GM11168 (cell line): ENCODE measurements around the gene PRMT7.

Experiments used
- in situ Hi-C: fragments of 300-500 bp; cut with MboI; formaldehyde crosslinking; loops from one replicate; pipeline ENCODE4 v1.12.0; 2022; ENCODE audit warnings: low sequenced_read_pairs; ENCODE audit not compliant: unreplicated experiment

PRMT7 gene

GRCh38 chr16:68299571-68300453 is 11.0 kb upstream of the PRMT7 start:
- in situ Hi-C loops: no loop called here

DNA sequence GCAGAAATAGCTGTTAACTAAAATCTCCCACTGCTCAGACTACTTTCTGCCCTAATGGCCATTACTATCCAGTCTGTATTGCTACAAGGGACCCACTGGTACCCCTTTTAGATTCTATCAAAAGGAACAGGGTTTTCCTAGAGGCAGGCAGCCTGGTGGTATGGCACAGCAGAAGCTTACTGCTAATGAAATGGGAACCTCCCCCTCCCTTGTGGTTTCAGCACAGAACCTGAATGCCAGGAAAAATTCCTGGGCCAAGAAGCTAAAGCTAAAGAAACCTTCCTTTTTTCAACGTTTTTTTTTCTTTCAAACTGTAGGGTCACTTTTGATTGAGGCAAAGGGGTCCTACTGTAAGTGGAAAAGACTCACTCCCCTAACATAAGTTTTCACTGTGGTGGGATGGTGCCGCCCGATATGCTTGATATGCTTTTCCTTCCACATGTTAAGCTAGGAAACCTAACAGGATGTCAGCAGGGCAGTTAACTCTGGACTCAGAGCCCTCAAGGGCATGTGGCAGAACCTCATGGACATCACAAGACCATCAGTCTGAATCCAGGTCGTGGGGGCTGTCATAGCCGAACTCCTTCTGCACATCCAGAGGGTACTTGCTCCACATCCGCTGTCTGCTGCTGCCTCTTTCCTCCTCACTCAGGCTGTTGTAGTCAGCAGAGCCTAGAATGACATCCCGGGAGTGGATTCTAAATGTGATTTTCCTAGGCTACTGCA is 9.9 kb upstream of the PRMT7 start:
- in situ Hi-C loops: no loop called here

- in situ Hi-C loops: no loop called here
Measured at GRCh38 chr16:68306633-68307032, 4.2 kb upstream of the PRMT7 start.

DNA sequence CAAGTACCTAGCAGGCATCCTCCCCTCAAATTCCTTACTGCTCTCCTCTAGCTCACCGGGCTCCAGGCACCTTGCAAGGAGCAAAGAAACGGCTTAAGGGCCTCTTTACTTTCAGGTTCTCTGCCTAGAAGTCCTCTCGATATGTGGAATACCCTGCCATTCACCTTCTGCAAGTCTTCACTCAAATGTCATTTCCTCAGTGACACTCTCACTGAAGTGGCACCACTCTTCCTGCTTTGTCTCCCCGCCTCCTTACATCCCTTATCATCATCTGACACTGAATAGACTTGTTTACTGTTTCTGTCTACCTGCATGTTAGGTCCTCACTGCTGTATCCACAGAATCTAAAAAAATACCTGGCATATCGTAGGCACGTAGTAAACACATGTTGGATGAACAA is 1.0 kb upstream of the PRMT7 start:
- in situ Hi-C loops: loop anchor here (5.0 kb wide), 1 partner anchor 52 kb away; no protein-coding TSS in a partner anchor

DNA sequence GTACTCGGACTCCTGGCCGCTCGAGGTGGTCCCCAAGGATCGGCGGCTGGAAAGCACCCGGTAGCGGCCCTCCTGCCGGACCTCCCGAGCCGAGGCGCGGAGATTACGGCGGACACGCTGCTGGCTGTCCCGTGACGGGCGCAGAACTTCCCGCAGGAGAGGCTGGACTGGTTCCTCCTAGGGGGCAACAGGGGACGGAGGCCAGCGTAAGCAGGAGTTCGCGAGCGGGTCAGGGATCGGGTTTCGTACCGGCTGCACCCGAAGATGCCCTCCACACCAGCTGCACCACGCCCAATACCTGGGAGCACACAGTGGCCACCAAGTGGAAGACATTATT is 414 bp upstream of the PRMT7 start:
- in situ Hi-C loops: loop anchor here (5.0 kb wide), 1 partner anchor 53 kb away; no protein-coding TSS in a partner anchor

DNA sequence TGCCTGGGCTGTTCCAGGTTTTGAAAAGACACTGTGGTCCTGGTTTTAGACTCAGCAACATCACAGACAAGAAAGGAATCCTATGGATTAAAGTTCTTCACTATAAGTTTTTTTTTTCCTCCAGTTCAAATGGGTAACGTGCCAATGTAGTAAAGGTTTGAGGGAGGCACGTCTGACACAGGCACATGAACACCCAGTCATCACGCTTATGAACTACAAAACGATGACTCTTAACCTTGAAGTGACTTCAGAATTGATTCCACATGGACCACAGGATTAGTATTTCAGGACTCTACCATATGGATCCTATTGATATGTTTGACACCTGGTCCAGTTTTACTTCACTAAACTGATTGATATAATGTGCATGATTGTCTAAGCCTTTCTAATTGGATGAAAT is 2.3 kb downstream of the PRMT7 start:
- in situ Hi-C loops: loop anchor here (5.0 kb wide), 1 partner anchor 56 kb away; no protein-coding TSS in a partner anchor

DNA sequence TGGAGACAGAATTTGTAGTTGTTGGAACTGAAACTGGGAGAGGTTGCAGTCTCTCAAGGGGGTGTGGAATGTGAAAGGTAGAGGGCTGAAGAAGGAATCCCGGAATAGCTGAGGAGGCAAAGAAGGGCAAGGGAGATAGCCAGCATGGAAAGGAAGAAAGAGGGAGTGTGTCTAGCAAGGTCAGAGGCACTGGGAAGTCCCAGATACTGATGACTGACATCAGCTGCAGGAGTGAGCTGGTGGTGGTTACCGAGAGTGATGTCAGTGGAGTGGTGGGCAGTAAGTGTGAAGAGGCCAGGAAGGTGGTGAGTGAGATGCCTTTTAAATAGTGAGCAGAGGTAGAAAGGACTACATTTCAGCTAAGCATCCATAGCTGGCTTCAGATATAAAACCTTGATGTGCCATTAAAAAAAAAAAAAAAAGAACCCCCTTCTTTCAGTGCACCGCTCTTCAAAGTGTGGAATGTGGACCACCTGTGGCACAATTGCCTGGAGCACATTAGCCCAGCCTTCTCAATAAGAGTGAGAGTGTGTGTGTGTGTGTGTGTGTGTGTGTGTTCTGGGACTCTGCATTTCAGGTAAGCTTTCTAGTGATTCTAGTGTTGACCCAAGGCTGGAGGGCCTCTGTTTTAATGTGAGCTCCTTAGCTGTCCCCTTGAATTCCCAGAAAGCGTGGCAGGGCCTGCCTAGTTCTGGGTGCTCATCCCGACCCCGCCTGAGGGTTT is 8.5 kb downstream of the PRMT7 start:
- in situ Hi-C loops: no loop called here

GRCh38 chr16:68324336-68324735 is 13.5 kb downstream of the PRMT7 start:
- in situ Hi-C loops: no loop called here

DNA sequence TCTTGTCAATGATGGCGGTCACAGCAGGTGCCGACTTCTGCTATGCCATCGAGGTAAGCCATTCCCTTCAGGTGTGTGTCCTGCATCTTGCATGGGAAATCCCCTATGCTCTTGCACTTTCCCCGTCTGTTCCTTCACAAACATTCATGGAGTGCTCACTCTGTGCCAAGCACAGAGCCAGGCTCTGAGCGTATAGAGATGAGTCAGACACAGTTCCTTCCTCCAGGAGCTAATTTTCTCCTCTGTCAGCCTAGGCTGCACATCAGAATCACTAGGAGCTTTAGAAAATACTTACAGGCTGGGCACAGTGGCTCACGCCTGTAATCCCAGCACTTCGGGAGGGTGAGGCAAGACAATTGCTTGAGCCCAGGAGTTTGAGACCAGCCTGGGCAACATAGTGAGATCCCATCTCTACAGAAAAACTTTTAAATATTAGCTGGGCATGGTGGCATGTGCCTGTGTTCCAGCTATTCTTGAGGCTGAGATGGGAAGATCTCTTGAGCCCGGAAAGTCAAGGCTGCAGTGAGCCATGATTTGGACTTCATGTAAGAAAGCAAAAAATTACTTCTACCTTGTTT is 14.1 kb downstream of the PRMT7 start:
- in situ Hi-C loops: no loop called here

DNA sequence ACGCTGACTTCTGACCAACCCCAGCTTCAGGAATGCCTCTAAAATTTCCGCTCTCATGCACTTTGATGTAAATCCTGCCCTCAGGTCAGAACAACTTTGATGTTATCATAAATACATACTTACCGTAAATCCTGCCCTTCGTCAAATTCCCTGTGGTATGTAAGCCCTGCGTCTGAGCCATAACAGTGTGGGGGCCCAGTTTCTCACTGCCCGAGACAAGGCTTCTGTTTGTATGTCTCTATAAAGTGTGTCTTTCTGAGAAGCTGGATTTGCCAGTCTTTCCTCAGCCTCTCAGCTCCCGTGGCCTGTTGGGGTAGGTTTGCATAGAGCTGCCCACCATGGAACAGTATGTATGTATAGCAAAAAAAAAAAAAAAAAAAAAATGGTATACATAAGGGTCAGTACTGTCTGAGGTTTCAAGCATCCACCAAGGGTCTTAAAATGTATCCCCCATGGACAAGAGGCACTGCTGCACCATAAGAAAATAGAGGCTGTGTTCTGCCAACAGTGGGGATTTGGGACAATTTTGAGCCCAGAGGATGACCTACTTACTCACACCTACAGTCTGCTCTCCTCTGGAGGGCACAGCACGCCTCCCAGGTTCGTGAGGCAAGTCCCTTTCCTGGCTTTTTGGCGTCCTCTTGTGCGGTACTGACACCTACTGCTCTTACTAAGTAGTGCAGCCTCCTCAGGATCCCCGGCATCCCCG is 17.5 kb downstream of the PRMT7 start:
- in situ Hi-C loops: no loop called here

GRCh38 chr16:68328860-68329390 is 18.1 kb downstream of the PRMT7 start:
- in situ Hi-C loops: no loop called here

GRCh38 chr16:68331879-68332410 is 21.1 kb downstream of the PRMT7 start:
- in situ Hi-C loops: no loop called here

DNA sequence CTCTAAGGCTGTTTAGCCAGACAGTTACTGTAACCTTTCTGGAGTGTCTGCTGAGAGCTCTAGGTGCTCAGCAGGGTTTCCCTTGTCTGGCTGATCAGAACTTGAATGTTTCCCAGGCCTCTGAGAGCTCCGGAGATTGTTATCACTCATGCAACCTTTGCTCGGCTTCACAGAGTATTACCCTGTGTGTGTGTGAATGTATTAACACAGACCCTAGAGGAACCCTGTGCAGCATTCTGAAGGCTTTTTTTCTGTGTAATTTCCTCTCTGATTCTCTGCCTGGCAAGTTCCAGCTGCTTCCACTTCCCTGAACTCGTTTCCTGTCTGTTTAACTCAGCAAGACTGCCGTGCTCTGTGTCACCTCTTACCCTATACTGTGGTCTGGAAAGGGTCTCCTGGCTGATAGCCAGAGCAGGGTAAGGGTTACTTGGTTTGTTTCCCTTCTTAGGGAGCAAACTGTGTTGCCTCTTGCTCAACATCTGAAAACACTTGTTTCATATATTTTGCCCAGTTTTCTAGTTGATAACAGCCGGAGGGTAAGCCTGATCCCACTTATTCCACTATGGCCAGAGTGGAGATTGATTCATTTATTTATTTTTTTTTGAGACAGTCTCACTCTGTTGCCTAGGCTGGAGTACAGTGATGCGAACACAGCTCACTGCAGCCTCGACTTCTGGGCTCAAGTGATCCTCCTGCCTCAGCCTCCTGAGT is 21.7 kb downstream of the PRMT7 start:
- in situ Hi-C loops: no loop called here

DNA sequence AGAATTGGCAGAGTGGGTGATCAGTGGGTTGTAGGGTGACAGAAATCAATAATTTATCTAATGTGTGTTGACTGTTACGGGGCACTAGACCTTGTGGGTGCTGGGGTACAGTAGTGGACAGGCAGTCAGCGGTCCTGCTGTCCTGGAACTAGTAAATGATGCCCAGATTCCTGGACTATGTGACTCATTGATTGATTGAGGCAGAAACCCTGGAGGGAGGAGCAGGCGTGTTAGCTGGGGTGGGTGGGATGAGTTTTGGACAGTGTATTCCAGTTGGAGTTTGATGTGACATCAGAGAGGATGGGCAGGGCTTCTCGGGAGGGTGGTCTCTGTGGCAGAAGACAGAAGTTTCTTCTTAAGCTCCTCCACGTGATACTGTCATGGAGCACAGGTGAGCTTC is 24.4 kb downstream of the PRMT7 start:
- in situ Hi-C loops: no loop called here

GRCh38 chr16:68338326-68339119 is 27.7 kb downstream of the PRMT7 start:
- in situ Hi-C loops: no loop called here

- in situ Hi-C loops: no loop called here
Measured at GRCh38 chr16:68339214-68339613, 28.4 kb downstream of the PRMT7 start.

DNA sequence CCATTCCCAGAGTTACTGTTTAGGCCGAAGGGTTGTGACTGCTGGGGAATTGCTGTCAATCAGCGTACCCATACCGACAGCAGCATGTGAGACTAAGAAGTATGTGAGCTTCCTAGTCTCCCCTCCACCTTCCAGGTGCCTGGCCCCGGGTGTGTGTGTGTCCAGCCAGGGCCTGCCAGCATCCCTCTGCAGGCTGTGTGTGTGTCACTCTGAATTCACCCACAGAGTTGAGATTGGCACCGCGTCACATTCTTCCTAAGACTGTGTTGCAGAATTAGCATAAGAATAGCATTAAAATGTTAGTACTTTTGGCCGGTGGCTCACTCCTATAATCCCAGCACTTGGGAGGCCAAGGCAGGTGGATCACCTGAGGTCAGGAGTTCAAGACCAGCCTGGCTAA is 31.8 kb downstream of the PRMT7 start:
- in situ Hi-C loops: no loop called here

DNA sequence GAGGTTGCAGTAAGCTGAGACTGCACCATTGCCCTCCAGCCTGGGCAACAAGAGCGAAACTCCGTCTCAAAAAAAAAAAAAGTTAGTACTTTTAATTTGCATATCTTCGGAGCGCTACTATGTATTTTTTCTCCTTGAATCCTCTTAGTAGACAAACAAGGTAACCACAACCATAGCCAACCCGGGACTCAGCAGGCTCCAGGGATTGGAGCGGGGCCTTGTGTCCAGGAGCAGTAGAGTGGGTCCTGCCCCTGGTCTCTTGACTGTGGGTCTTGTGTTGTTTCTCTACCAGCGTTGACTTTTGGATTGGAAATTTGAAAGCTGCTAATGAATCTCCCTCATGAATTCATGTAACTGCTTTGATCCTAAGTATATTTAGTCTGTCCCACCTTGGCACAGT is 32.3 kb downstream of the PRMT7 start:
- in situ Hi-C loops: no loop called here
